Esophagus mucosa (tissue), 1 donor: ENCODE results near the gene PIM3. TPM values are rescaled to one million over a fixed set of nuclear protein-coding genes. Genes with fewer than 3 reads are reported as not detected.

Experiments
- ATAC-seq: fragments of 200-7000 bp; cut with Tn5 transposase; one replicate; pipeline ENCODE4 v1.9.1; 2020
- total RNA-seq: library from RNA; stranded (reverse); gene quantifications from one replicate; pipeline ENCODE4 v1.2.4, GENCODE V29; 2023
- donor health status: DM: yes; HTN: yes; CAD: no.

PIM3 gene
- 50.5 TPM for total RNA-seq

- ATAC-seq = peak; percentile 72
These were observed at the start of gene PIM3 for GRCh38 chr22:49960159-49961004. Gene PIM3, plus strand, starts transcription at chr22:49960772. Its CDS starts 176 bp downstream, at chr22:49960948.

- ATAC-seq = no peak
These were observed 48.5 kb upstream of the PIM3 start for GRCh38 chr22:49911881-49912625.

- ATAC-seq = no peak
These were observed 47.5 kb upstream of the PIM3 start for GRCh38 chr22:49913026-49913425.

GRCh38 chr22:49913446-49913845, 47.1 kb upstream of the PIM3 start:
- ATAC-seq = no peak

- no peak for ATAC-seq
These were observed 46.3 kb upstream of the PIM3 start for GRCh38 chr22:49914256-49914655.

- no peak for ATAC-seq
These were observed 45.0 kb upstream of the PIM3 start for GRCh38 chr22:49915610-49916009.

- no peak for ATAC-seq
These were observed 43.7 kb upstream of the PIM3 start for GRCh38 chr22:49916831-49917230.

- ATAC-seq = peak; percentile 97
These were observed 42.3 kb upstream of the PIM3 start, which contains the start of the genes ALG12 and CRELD2 for GRCh38 chr22:49917974-49918910. Gene ALG12, minus strand, starts transcription at chr22:49918438. Its CDS starts 4,673 bp downstream, at chr22:49913765. Gene CRELD2, plus strand, starts transcription at chr22:49918634. Its CDS starts 136 bp downstream, at chr22:49918770.

GRCh38 chr22:49918911-49919881, 41.4 kb upstream of the PIM3 start:
- no peak for ATAC-seq

- no peak for ATAC-seq
These were observed 39.7 kb upstream of the PIM3 start for GRCh38 chr22:49920859-49921258.

GRCh38 chr22:49921508-49922278, 38.9 kb upstream of the PIM3 start:
- no peak for ATAC-seq

- ATAC-seq = no peak
These were observed 38.1 kb upstream of the PIM3 start for GRCh38 chr22:49922484-49922883.

- ATAC-seq = no peak
These were observed 37.6 kb upstream of the PIM3 start for GRCh38 chr22:49922926-49923325.

- ATAC-seq = no peak
These were observed 37.1 kb upstream of the PIM3 start for GRCh38 chr22:49923445-49923844.

GRCh38 chr22:49924113-49924833, 36.3 kb upstream of the PIM3 start:
- ATAC-seq = no peak

- no peak for ATAC-seq
These were observed 34.9 kb upstream of the PIM3 start for GRCh38 chr22:49925525-49926128.

GRCh38 chr22:49926916-49927315, 33.7 kb upstream of the PIM3 start:
- ATAC-seq = no peak

- no peak for ATAC-seq
These were observed 32.9 kb upstream of the PIM3 start for GRCh38 chr22:49927483-49928184.

GRCh38 chr22:49928185-49928495, 32.4 kb upstream of the PIM3 start:
- no peak for ATAC-seq
